Lung (tissue), 12 donors: ENCODE measurements around the gene TTLL13. TPM values are rescaled to one million over a fixed set of nuclear protein-coding genes. Genes with fewer than 3 reads are reported as not detected.

Source experiments
- ATAC-seq: fragments of 200-7000 bp; cut with Tn5 transposase; one replicate; pipeline ENCODE4 v1.9.1; 2020; ENCODE audit warnings: moderate number of reproducible peaks; ENCODE audit not compliant: insufficient read depth, low FRiP score
- DNase-seq, 3 donors: peaks; one replicate each; pipeline ENCODE4 v3.0.0-alpha.2; 2013 to 2017
- H3K27ac ChIP-seq, 2 donors: one replicate each; pipeline ENCODE4 v1.5.1; 2013; ENCODE audit warnings: mild to moderate bottlenecking in 2 of 2, moderate library complexity in 2 of 2, control low read depth in 1 of 2, inconsistent platforms in 1 of 2, low read depth in 1 of 2, low read length in 1 of 2
- H3K27me3 ChIP-seq, 3 donors: one replicate each; pipeline ENCODE4 v1.5.1; 2013; ENCODE audit warnings: low read length in 2 of 3; ENCODE audit not compliant: control insufficient read depth in 3 of 3, insufficient read depth in 3 of 3
- H3K36me3 ChIP-seq, 4 donors: one replicate each; pipeline ENCODE4 v1.5.1; 2013; ENCODE audit warnings: low read length in 4 of 4, mild to moderate bottlenecking in 1 of 4, moderate library complexity in 1 of 4; ENCODE audit not compliant: control insufficient read depth in 4 of 4, insufficient read depth in 4 of 4
- H3K4me1 ChIP-seq, 5 donors: one replicate each; pipeline ENCODE4 v1.5.1; 2013; ENCODE audit warnings: low read length in 5 of 5, mild to moderate bottlenecking in 2 of 5, moderate library complexity in 1 of 5; ENCODE audit not compliant: control insufficient read depth in 5 of 5, insufficient read depth in 5 of 5
- H3K4me3 ChIP-seq: one replicate; pipeline ENCODE4 v1.5.1; 2013; ENCODE audit warnings: mild to moderate bottlenecking, control low read depth, moderate library complexity
- H3K9ac ChIP-seq, 2 donors: one replicate each; pipeline ENCODE4 v1.5.1; 2013; ENCODE audit warnings: low read length in 2 of 2, control low read depth in 1 of 2; ENCODE audit not compliant: insufficient read depth in 1 of 2
- H3K9me3 ChIP-seq, 4 donors: one replicate each; pipeline ENCODE4 v1.5.1; 2013; ENCODE audit warnings: low read length in 3 of 4, mild to moderate bottlenecking in 1 of 4, moderate library complexity in 1 of 4; ENCODE audit not compliant: control insufficient read depth in 4 of 4, insufficient read depth in 3 of 4
- WGBS, 2 donors: extraction: QIAGEN DNeasy Blood & Tissue Kit; methylation state at CpG; one replicate each; pipeline ENCODE4 v1.1.7; 2013; 5-methylcytosine and 5-hydroxymethylcytosine counted together
- polyA plus RNA-seq, 2 donors: library from polyadenylated mRNA; stranded (reverse); fragments of 200-250 nt; gene quantifications; one replicate each; pipeline ENCODE4 v1.2.1, GENCODE V29; 2013
- total RNA-seq, 2 donors: library from RNA; depleted of rRNA in 1 of 2; stranded (reverse); fragments of >200 nt in 1 of 2; gene quantifications; one replicate each; pipeline ENCODE4 v1.2.1, GENCODE V29; 2014 to 2021
- TF ChIP-seq, protein P1 (sequence below): IDR thresholded peaks from 2 replicates; pipeline ENCODE4 v1.5.1; 2012; ENCODE audit warnings: mild to moderate bottlenecking; ENCODE audit errors: control extremely low read depth, extremely low read depth
- donor health status: control.
- donor health status: control.
- donor health status: Bipolar disorder and iron deficiency.
- donor health status: healthy.
- donor health status: DM: yes; HTN: yes; CAD: no.

The TTLL13 gene
- total and polyA plus RNA-seq, 4 donors: 0.11 to 1.4 (median 0.23) TPM

DNA sequence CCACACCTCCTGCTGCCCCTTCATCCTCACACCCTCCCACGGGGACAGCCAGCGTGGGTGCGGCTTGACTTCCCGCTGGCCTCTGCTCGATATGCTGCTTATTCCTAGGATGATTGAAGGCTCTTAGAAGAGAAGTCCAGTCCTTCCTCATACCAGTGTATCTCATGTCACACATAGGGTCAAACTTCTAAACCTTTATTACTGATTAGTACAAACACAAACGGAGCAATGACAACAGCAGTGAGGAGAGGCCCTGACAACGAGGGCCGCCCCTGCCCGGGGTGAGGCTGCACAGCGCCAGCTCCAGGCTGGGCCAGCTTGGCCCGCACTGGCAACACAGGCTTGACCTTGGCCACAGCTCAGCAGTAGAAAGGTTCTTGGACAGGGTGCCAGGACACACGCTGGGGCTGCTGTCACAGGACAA, 19.3 kb upstream of the TTLL13 start:
- no peak overlapping the region for H3K9ac ChIP-seq
- TF ChIP-seq, protein P1, sequence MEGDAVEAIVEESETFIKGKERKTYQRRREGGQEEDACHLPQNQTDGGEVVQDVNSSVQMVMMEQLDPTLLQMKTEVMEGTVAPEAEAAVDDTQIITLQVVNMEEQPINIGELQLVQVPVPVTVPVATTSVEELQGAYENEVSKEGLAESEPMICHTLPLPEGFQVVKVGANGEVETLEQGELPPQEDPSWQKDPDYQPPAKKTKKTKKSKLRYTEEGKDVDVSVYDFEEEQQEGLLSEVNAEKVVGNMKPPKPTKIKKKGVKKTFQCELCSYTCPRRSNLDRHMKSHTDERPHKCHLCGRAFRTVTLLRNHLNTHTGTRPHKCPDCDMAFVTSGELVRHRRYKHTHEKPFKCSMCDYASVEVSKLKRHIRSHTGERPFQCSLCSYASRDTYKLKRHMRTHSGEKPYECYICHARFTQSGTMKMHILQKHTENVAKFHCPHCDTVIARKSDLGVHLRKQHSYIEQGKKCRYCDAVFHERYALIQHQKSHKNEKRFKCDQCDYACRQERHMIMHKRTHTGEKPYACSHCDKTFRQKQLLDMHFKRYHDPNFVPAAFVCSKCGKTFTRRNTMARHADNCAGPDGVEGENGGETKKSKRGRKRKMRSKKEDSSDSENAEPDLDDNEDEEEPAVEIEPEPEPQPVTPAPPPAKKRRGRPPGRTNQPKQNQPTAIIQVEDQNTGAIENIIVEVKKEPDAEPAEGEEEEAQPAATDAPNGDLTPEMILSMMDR: no peak
- WGBS, 2 donors: 74 to 88% methylated on average over 12 of the region's 12 CpGs

DNA sequence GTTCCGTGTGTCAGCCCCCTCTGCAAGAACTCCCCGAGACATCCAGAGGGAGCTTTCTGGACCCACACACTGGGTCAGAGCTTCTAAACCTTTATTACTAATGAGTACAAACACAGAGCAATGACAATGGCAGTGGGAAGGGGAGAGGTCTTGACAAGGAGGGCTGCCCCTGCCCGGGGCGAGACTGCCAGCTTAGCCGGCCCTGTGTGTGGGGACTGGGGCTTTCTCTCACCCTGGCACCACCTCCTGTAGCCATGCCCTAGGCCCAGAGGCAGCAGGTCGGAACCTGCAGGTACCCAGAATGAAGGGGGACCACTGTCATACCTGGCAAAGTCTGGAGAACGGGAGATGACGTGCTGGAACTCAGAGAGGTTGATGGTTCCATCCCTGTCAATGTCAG, 18.7 kb upstream of the TTLL13 start:
- Histone ChIP-seq H3K9me3 (no peaks in the 10 kb centered on the region), H3K4me1 (peaks cover 0 to 19% (median 3%) of the 10 kb centered on the region in 5 donors), H3K27me3 (no peaks in the 10 kb centered on the region), H3K4me3 (no peak overlapping the region), H3K9ac (no peak overlapping the region), H3K27ac (peak overlapping the region; percentile 50 to 54), H3K36me3 (peaks cover 7 to 35% (median 9%) of the 10 kb centered on the region in 4 donors)
- TF ChIP-seq, protein P1: no peak
- no peak for DNase-seq
- ATAC-seq: no peak
- WGBS, 2 donors: 89 to 93% methylated on average over 8 of the region's 8 CpGs

More for the DNA sequence above, 19.3 kb upstream of the TTLL13 start:
- Histone ChIP-seq H3K27me3 (no peaks in the 10 kb centered on the region), H3K4me1 (peaks cover 0 to 19% (median 3%) of the 10 kb centered on the region in 5 donors), H3K9me3 (no peaks in the 10 kb centered on the region), H3K4me3 (no peak overlapping the region), H3K27ac (no peak overlapping the region), H3K36me3 (peaks cover 7 to 40% (median 11%) of the 10 kb centered on the region in 4 donors)
- no peak for ATAC-seq
- no peak for DNase-seq

DNA sequence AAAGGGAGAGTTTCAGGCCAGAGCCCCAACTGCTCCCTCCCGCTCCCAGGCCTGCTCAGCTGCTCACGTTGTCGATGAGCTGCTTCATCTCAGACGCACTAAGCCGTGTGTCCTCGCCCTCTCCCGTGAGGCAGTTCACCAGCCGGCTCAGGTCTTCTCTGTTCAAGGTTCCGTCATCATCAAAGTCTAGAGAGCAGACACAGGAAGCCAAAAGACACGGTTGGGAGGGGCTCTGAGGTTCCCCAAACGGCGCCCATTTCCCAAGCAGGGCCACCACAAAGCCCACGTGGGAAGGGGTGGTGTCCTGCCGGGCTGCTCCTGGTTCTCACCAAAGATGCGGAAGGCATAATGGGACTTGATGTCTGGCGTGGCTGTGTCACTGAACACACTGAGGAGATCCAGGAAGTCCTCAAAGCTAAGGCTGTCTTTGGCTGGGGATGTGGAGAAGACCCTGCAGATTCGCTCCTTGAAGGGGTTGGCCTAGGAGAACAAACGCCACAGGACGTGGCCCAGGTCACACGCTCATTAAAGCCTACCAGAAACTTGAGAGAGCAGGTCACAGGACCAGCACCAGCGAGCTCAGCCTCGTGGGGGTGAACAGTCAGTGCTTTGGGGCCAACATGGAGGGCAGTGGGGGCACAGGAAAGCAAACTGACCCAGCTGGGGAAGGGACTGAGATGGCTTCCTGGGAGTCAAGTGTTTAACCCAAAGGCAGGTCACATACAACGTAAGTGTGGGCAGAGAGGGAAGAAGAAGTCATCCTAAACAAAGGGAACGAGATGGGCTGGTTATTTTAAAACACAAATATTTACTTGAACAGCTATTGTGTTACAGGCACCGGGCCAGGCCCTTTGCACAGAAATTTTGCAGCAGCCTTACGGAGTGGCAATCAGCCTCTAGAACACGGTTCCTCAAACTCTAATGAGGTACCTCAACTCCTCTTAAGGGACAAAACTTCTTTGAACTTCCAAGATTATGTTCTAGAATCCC, 18.0 kb upstream of the TTLL13 start:
- ATAC-seq (no peak), DNase-seq (no peak)
- no peak overlapping the region for H3K4me3 ChIP-seq
- peaks cover 0 to 19% (median 3%) of the 10 kb centered on the region in 5 donors for H3K4me1 ChIP-seq
- TF ChIP-seq, protein P1: no peak
- peak overlapping the region in 1 of 2 donors; percentile 50 for H3K27ac ChIP-seq
- H3K9me3 ChIP-seq: no peaks in the 10 kb centered on the region
- 30 to 44% methylated on average over 27 of the region's 27 CpGs for WGBS, 2 donors
- H3K9ac ChIP-seq: no peak overlapping the region
- H3K27me3 ChIP-seq: no peaks in the 10 kb centered on the region
- peaks cover 7 to 34% (median 8%) of the 10 kb centered on the region in 4 donors for H3K36me3 ChIP-seq
